T-helper 1 cell treated with Interleukin-12 subunit alpha and Interleukin-12 subunit beta and Interleukin-4 antibody, amounts not matched to agents 30 μg/mL and 1 μg/mL, for 36 hours (primary cell): ENCODE results near the gene KRT24.

ENCODE experiments used
- H3K27ac Mint-ChIP-seq: one replicate; pipeline ENCODE4 v1.8.0; 2021; ENCODE audit warnings: mild to moderate bottlenecking, mixed read lengths
- H3K27me3 Mint-ChIP-seq: one replicate; pipeline ENCODE4 v1.8.0; 2021; ENCODE audit warnings: low read depth, mixed read lengths
- H3K36me3 Mint-ChIP-seq: one replicate; pipeline ENCODE4 v1.8.0; 2021; ENCODE audit warnings: low read depth, mixed read lengths
- H3K4me1 Mint-ChIP-seq: one replicate; pipeline ENCODE4 v1.8.0; 2021; ENCODE audit warnings: low read depth, mixed read lengths
- H3K4me3 Mint-ChIP-seq: one replicate; pipeline ENCODE4 v1.8.0; 2021; ENCODE audit warnings: mild to moderate bottlenecking, moderate library complexity, mixed read lengths
- H3K9me3 Mint-ChIP-seq: one replicate; pipeline ENCODE4 v1.8.0; 2021; ENCODE audit warnings: mixed read lengths

KRT24 gene

DNA sequence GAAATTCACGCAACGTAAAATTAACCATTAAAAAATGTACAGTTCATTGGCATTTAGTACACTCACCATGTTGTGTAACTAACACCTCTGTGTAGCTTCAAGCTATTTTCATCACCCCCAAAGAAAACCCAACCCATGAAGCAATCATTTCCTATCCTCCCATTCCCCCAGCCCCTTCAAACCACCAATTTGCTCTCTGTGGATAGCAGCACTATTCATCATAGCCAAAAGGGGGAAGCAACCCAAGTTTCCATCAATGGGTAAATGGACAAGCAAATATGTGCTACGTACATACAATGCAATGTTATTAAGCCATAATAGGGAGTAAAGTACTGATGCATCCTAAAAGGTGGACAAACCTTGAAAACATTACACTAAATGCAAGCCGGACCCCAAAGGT lies 27.6 kb downstream of the KRT24 start:
- H3K9me3 Mint-ChIP-seq, result no peaks in the 10 kb centered on the region
- H3K27me3 Mint-ChIP-seq, result peaks cover 74% of the 10 kb centered on the region
- no peak overlapping the region for H3K4me3 Mint-ChIP-seq
- H3K36me3 Mint-ChIP-seq, result no peaks in the 10 kb centered on the region
- peaks cover 4% of the 10 kb centered on the region for H3K4me1 Mint-ChIP-seq
- H3K27ac Mint-ChIP-seq, result no peak overlapping the region

DNA sequence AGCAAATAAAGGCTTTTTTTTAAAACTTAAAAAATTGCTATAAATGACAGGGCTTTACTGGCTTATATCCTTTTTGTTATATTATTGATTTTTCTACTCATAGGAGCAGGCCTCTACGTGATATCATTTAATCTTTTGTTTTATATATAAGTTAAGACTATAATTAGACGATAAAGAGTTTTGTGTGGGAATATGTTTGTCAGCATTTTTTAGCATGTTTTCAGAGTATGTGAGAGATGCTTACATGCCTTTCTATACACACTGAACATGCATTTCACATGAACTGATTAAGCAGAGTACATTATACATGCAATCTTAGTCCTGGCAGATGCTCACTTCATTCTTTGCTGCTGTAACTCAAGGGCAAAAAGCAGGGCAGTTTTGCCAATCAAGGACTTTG lies 30.9 kb downstream of the KRT24 start:
- no peaks in the 10 kb centered on the region for H3K9me3 Mint-ChIP-seq
- no peaks in the 10 kb centered on the region for H3K36me3 Mint-ChIP-seq
- H3K4me1 Mint-ChIP-seq, result no peaks in the 10 kb centered on the region

DNA sequence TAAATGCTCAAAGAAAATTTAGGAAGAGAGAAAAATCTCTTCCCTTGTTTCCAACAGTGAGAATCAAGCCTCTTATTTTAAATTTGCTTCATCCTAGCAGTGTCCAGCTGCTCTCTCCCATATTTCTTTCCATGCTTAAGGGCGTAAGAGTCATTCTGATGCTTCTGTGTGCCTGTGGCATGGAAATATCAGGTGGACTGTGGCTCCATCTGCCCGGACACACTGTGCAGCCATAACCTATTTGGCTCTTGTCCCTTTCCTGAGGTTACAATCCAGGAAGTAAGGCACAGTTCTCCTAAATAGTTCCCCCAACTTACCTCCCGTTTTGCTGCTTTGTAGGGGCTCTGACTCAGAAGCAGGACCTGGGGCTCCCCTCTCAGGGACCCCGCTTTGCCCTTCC lies 32.3 kb downstream of the KRT24 start:
- no peak overlapping the region for H3K27ac Mint-ChIP-seq
- peaks cover 63% of the 10 kb centered on the region for H3K27me3 Mint-ChIP-seq
- no peak overlapping the region for H3K4me3 Mint-ChIP-seq
- H3K4me1 Mint-ChIP-seq, result no peaks in the 10 kb centered on the region
- H3K36me3 Mint-ChIP-seq, result no peaks in the 10 kb centered on the region
- H3K9me3 Mint-ChIP-seq, result no peaks in the 10 kb centered on the region

More for the DNA sequence above, 30.9 kb downstream of the KRT24 start:
- no peak overlapping the region for H3K27ac Mint-ChIP-seq
- H3K4me3 Mint-ChIP-seq, result no peak overlapping the region
- H3K27me3 Mint-ChIP-seq, result peaks cover 68% of the 10 kb centered on the region

DNA sequence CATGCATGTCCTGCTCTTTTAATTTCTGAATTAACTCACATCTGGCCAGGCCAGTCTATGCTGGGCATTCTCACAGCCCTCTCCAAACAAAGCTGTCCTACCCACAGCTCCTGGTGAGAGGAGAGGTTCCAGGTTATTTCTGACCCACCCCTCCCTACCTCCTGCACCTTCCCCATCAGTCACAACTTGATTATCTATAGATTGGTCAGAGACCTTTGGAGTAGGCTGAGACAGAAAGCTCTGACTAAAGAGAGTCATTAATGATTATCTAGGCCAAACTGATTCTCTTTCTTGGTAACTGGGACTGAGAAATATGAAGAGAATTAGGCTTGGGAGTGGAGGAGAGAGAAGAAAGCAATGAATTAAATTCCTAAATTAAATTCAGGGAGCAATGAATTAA lies 37.2 kb downstream of the KRT24 start:
- Mint-ChIP-seq H3K9me3 (no peaks in the 10 kb centered on the region), H3K27me3 (peaks cover 52% of the 10 kb centered on the region), H3K36me3 (no peaks in the 10 kb centered on the region), H3K27ac (no peak overlapping the region), H3K4me1 (peaks cover 6% of the 10 kb centered on the region), H3K4me3 (no peak overlapping the region)

DNA sequence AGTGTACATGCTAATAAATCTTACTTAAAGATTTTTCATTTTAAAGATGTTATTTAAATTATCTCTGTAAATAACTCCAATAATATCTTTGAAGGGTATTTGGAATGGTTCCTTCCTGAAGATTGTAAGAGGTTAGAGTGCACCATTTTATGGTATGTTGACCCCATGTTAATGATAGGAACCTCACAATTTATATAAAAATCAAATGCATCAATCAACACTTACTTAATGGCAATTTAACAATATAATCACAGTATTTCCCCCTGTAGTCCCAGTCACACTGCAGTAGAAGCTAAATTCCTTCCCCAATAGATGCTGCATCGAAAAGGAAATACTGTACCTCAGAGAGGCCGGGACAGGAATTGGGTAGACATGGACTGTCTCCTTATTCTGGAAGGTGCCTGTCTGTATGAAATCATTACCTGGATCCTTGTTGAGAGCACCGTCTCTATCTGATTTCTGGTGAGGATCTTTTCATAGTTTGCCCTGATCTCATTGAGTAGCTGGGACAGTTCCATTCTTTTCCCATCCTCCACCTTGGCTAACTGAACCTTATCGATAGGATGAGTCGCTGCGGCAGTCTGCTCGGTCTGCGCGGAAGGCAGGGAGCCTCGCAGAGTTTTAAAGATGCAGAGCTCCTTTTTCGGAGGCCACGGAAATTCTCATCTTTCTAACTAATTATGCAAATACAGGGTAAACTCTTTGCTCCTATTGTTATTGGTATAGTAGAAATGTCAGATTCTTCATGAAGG lies 38.8 kb downstream of the KRT24 start, which contains the start of gene KRT222:
Gene KRT222, minus strand, starts transcription at position 596 of the 752 bp plus-strand sequence. Its CDS starts 78 bp downstream, at position 518.
- Mint-ChIP-seq H3K27ac (no peak within 1 kb of the TSS), H3K4me1 (peaks cover 9% of the 10 kb centered on the region), H3K9me3 (no peaks in the 10 kb centered on the region), H3K27me3 (peaks cover 46% of the 10 kb centered on the region), H3K36me3 (no peaks in the 10 kb centered on the region), H3K4me3 (no peak within 1 kb of the TSS)

DNA sequence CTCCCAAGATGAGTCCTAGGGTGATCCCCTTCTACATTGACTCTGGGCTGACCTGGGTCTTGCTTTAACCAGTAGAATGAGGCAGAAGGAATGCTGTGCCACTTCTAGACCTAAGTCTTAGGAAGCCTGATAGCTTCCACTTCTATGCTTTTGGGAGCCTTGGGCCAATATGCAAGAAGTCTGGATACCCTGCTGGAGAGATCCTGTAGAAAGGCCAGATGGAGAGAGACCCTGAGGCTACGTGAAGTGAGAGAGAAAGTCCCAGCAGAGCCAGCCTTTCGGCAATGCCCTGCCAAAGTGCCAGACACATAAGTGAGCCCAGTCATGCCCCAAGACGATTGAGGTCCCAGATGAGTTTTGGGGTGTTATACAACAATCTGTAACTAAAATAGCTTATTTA lies 40.3 kb downstream of the KRT24 start:
- Mint-ChIP-seq H3K9me3 (no peaks in the 10 kb centered on the region), H3K4me3 (no peak overlapping the region), H3K4me1 (peaks cover 11% of the 10 kb centered on the region), H3K27ac (no peak overlapping the region), H3K36me3 (no peaks in the 10 kb centered on the region), H3K27me3 (peaks cover 45% of the 10 kb centered on the region)

DNA sequence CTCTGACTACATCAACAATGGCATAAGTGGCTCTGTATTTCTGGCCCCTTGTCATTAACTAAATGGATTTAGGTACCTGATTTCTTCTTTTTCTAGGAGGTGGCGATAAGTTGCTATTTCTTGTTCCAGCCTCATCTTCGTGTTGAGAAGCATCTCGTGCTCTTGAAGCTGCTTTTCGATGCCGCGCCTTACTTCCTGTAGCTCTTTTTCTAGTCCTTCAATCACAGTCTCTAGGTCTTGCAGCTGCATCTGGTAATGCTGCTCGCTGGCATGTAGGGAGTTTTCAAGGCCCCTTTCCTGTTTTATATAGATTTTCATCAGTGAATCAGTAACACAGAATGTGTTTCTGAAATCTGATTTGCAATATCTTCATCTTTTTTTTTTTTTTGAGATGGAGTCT lies 43.6 kb downstream of the KRT24 start:
- Mint-ChIP-seq H3K27me3 (peaks cover 42% of the 10 kb centered on the region), H3K27ac (no peak overlapping the region), H3K4me3 (no peak overlapping the region)

DNA sequence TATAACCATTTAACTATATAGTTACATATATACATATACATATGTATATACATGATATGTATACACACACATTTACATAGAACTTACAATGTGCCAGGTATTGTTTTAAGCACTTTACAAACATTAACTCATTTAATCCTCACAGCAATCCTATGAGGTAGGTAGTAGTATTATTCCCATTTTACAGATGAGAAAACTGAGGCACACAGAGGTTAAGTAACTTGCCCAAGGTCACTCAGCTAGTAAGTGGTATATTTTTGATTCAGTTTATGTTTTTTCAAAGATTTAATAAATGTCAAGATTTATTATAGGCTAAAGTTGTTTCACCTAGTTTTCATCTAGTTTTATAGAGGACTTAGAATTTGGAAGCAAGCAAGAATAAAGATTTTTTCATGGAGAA lies 45.2 kb downstream of the KRT24 start:
- Mint-ChIP-seq H3K9me3 (no peaks in the 10 kb centered on the region), H3K27me3 (peaks cover 34% of the 10 kb centered on the region), H3K4me3 (no peak overlapping the region), H3K36me3 (no peaks in the 10 kb centered on the region), H3K27ac (no peak overlapping the region), H3K4me1 (peaks cover 5% of the 10 kb centered on the region)

More for the DNA sequence above, 43.6 kb downstream of the KRT24 start:
- Mint-ChIP-seq H3K4me1 (peaks cover 8% of the 10 kb centered on the region), H3K9me3 (no peaks in the 10 kb centered on the region), H3K36me3 (no peaks in the 10 kb centered on the region)

DNA sequence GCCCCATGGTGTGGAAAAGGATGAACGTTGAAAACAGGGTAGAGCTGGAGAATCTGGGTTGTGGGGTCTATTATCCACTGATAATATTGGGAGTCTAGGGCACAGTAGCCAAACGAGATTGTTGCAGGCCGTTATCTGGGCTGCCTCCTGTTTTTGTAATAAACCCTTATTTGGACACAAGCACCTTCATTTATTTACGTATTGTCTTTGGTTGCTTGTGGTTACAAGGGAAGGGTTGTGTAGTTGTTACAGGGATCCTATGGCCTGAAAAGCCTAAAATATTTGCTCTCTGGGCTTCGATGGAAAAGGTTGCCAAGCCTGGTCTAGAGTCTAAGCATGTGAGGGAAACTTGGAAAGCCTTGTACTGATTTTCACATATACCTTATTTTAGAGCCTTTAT lies 51.6 kb downstream of the KRT24 start:
- Mint-ChIP-seq H3K4me3 (no peak overlapping the region), H3K9me3 (no peaks in the 10 kb centered on the region), H3K27ac (no peak overlapping the region), H3K4me1 (peaks cover 9% of the 10 kb centered on the region), H3K27me3 (peaks cover 7% of the 10 kb centered on the region), H3K36me3 (peaks cover 1% of the 10 kb centered on the region)

DNA sequence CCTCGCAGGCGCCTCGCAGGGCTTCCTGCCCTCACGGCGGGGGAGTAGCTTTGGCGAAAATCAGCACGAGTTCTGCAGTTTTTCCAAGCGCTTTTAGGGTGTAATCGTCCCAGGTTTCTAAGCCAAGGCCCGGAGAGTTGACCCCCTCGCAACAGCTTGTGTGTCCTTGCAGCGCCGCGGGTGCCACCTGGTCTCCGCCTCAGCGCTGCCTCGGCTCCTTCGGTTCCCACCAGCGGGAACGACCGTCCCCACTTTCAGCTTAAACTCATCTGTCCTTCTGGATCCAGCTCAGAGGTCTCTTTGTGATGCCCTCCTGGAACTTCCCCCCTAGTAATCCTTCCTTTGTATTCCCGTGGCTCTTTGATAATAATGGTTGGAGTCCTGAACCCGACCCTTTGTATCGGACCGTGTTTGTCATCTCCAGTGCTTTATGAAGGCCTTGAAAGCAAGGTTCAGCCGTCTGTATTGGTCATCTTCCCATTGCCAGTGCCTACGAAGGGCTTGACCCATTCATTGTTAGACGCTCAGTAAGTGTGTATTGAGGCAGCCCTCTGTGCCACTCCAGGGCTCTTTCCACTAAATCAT lies 55.1 kb downstream of the KRT24 start:
- Mint-ChIP-seq H3K27ac (peak overlapping the region; percentile 88), H3K9me3 (no peaks in the 10 kb centered on the region), H3K27me3 (no peaks in the 10 kb centered on the region), H3K4me1 (peaks cover 25% of the 10 kb centered on the region), H3K36me3 (peaks cover 13% of the 10 kb centered on the region), H3K4me3 (peak overlapping the region; percentile 91)
